DND-41 (cell line): Measurements from ENCODE around the gene PRRC1.

ENCODE experiments used
- ATAC-seq: fragments of 200-7000 bp; cut with Tn5 transposase; 3 replicates; pipeline ENCODE4 v1.9.1; 2021; ENCODE audit warnings: low read depth; ENCODE audit not compliant: insufficient read depth
- DNase-seq: peaks from one replicate; pipeline ENCODE4 v3.0.0-alpha.2; 2020
- H2AFZ ChIP-seq: 2 replicates; pipeline ENCODE4 v1.6.0; 2012; ENCODE audit warnings: low read depth, low read length
- H3K27ac ChIP-seq: 2 replicates; pipeline ENCODE4 v1.5.1; 2012; ENCODE audit warnings: low read length, inconsistent platforms
- H3K27me3 ChIP-seq: fragments of 200-600 bp; sonication (generic); 2 replicates; pipeline ENCODE4 v1.6.0; 2012; ENCODE audit warnings: low read length, mild to moderate bottlenecking, inconsistent platforms; ENCODE audit not compliant: insufficient read depth, poor library complexity
- H3K36me3 ChIP-seq: 2 replicates; pipeline ENCODE4 v1.5.1; 2012; ENCODE audit warnings: low read length, inconsistent platforms; ENCODE audit not compliant: insufficient read depth
- H3K4me1 ChIP-seq: 2 replicates; pipeline ENCODE4 v1.5.1; 2012; ENCODE audit warnings: mild to moderate bottlenecking, low read length; ENCODE audit not compliant: insufficient read depth
- H3K4me2 ChIP-seq: 2 replicates; pipeline ENCODE4 v1.6.0; 2012; ENCODE audit warnings: mild to moderate bottlenecking, moderate library complexity, low read length, inconsistent platforms; ENCODE audit not compliant: insufficient read depth
- H3K4me3 ChIP-seq, 2 experiments: fragments of 200-600 bp in 1 of 2; shearing (Covaris generic) in 1 of 2; 2 replicates each; pipeline ENCODE4 v1.5.1; 2012 to 2016; ENCODE audit warnings: inconsistent platforms in 2 of 2, low read length in 2 of 2, mild to moderate bottlenecking in 2 of 2, low read depth in 1 of 2, moderate library complexity in 1 of 2
- H3K79me2 ChIP-seq: 2 replicates; pipeline ENCODE4 v1.6.0; 2012; ENCODE audit warnings: low read length, inconsistent platforms; ENCODE audit not compliant: insufficient read depth
- H3K9ac ChIP-seq: 2 replicates; pipeline ENCODE4 v1.6.0; 2012; ENCODE audit warnings: low read depth, mild to moderate bottlenecking, inconsistent platforms, low read length, moderate library complexity
- H3K9me3 ChIP-seq: 2 replicates; pipeline ENCODE4 v1.5.1; 2012; ENCODE audit warnings: low read length, moderate library complexity, mild to moderate bottlenecking, inconsistent platforms; ENCODE audit not compliant: insufficient read depth, severe bottlenecking
- H4K20me1 ChIP-seq: 2 replicates; pipeline ENCODE4 v1.6.0; 2012; ENCODE audit warnings: low read length; ENCODE audit not compliant: insufficient read depth
- CTCF ChIP-seq: IDR thresholded peaks from 2 replicates; pipeline ENCODE4 v1.5.1; 2012; ENCODE audit warnings: borderline replicate concordance, low read length, moderate library complexity, mild to moderate bottlenecking; ENCODE audit not compliant: poor library complexity, severe bottlenecking; ENCODE audit errors: extremely low read depth
- EZH2 ChIP-seq: IDR thresholded peaks from 3 replicates; pipeline ENCODE4 v1.6.1; 2012; ENCODE audit warnings: borderline replicate concordance, low read depth, mild to moderate bottlenecking, moderate library complexity, low read length, inconsistent platforms; ENCODE audit not compliant: severe bottlenecking

PRRC1 gene

GRCh38 chr5:127590156-127590722 lies 72.8 kb downstream of the PRRC1 start:
- Histone ChIP-seq H3K9ac (no peak overlapping the region), H4K20me1 (no peaks in the 10 kb centered on the region), H2AFZ (no peak overlapping the region), H3K9me3 (no peaks in the 10 kb centered on the region), H3K4me1 (no peaks in the 10 kb centered on the region), H3K4me2 (no peak overlapping the region), H3K27ac (no peak overlapping the region), H3K27me3 (no peaks in the 10 kb centered on the region), H3K36me3 (no peaks in the 10 kb centered on the region), H3K79me2 (no peaks in the 10 kb centered on the region), H3K4me3 (no peak overlapping the region)
- ATAC-seq (no peak), DNase-seq (no peak)
- TF ChIP-seq CTCF = no peak
- TF ChIP-seq EZH2 = no peak

- Histone ChIP-seq H3K9me3 (no peaks in the 10 kb centered on the region), H3K36me3 (no peaks in the 10 kb centered on the region), H3K4me2 (no peak overlapping the region), H4K20me1 (no peaks in the 10 kb centered on the region), H3K27ac (no peak overlapping the region), H3K9ac (no peak overlapping the region), H3K4me1 (no peaks in the 10 kb centered on the region), H3K27me3 (no peaks in the 10 kb centered on the region), H2AFZ (no peak overlapping the region), H3K4me3 (no peak overlapping the region), H3K79me2 (no peaks in the 10 kb centered on the region)
- DNase-seq (no peak), ATAC-seq (peak; percentile 17; the same call in 2 of the 3 replicates)
- TF ChIP-seq CTCF (no peak), EZH2 (no peak)
Observed at GRCh38 chr5:127595484-127596368, 78.3 kb downstream of the PRRC1 start.

GRCh38 chr5:127596501-127596900 lies 79.1 kb downstream of the PRRC1 start:
- Histone ChIP-seq H3K27me3 (no peaks in the 10 kb centered on the region), H3K27ac (no peak overlapping the region), H3K9me3 (no peaks in the 10 kb centered on the region), H3K4me2 (no peak overlapping the region), H3K36me3 (no peaks in the 10 kb centered on the region), H3K9ac (no peak overlapping the region), H2AFZ (no peak overlapping the region), H3K4me3 (no peak overlapping the region), H4K20me1 (no peaks in the 10 kb centered on the region), H3K79me2 (no peaks in the 10 kb centered on the region), H3K4me1 (no peaks in the 10 kb centered on the region)
- no peak for ATAC-seq
- TF ChIP-seq EZH2 = no peak
- TF ChIP-seq CTCF = no peak
- DNase-seq = no peak
